GM21447 (cell line): ENCODE data around the gene CXCR3.
A peak's percentile ranks its signal among the peaks of the same experiment; 100 is the strongest.

Source experiments
- ATAC-seq: cut with Tn5 transposase; IDR thresholded peaks from one replicate; pipeline ENCODE4 v1.9.1; 2021; ENCODE audit not compliant: unreplicated experiment

The CXCR3 gene

DNA sequence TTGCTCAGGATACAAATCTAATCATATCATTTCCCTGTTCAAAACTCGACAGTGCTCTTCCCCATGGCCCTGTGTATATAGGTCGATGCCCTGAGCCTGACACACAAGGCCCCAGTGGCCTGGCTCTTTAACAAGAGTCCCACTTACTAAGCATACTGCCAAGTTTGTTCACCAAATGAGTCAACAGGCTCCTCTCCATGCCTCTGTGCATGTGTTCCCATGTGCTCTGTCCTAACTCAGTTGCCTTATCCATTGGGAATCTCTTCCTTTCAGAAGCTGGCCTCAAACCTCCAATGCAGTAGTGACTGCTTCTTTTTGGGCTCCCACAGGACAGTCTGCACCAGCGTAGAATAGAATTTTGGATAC lies 18.9 kb upstream of the CXCR3 start:
- peak; percentile 33 for ATAC-seq

DNA sequence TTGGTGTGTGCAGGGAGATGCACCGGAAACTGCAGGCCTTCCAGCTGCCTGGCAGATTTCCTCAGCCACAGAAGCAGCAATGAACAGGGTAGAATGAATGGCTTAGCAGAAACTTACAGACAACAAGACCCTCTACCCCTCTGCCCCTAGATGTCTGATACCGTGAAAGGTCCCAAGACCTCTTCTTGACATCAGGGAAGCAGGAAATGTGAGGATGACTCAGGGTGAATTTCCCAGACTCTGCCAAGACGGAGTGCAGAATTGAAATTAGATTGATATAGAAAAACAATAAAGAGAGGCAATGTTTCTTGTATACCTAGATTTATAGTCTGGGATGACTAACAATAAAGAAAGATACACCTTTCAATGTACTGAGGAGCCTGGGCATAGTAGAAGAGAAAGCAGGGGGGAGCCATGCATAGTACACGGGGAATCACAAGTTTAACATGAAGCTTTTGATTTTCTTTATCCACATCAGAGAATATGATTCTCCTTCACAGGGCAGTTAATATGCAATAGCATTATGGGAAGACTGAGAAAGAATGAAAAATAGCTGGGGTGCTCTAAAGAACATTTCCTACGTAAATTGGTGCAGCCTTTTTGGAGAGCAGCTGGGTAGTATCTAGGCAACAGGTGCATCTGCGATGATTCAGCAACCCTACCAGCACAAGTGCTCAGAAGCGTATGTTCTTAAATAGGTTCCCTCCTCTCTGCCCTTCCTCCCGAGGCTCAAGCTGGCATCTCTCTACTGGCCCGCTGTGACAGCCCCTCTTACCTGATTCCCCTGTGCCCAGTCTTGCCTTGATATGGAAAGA lies 18.3 kb upstream of the CXCR3 start:
- peak; percentile 47 for ATAC-seq

DNA sequence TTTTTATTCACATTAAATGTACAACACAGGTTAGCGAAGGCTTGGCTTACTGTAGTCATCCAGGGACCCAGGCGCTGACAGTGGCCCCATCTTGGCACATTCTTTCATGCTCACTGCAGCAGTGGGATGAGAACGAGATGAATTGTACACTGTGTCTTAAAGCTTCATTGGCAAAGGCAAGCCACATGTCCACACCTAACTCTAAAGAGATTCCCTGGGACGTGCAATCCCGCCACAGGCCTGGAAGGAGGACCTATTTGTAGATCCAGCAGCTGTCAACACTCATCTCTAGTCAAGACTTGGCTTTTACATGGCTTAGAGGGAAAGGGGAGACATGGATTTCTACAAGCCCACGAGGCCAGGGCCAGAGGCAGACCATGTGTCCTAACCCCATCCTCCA lies 16.1 kb upstream of the CXCR3 start:
- ATAC-seq, result no peak

DNA sequence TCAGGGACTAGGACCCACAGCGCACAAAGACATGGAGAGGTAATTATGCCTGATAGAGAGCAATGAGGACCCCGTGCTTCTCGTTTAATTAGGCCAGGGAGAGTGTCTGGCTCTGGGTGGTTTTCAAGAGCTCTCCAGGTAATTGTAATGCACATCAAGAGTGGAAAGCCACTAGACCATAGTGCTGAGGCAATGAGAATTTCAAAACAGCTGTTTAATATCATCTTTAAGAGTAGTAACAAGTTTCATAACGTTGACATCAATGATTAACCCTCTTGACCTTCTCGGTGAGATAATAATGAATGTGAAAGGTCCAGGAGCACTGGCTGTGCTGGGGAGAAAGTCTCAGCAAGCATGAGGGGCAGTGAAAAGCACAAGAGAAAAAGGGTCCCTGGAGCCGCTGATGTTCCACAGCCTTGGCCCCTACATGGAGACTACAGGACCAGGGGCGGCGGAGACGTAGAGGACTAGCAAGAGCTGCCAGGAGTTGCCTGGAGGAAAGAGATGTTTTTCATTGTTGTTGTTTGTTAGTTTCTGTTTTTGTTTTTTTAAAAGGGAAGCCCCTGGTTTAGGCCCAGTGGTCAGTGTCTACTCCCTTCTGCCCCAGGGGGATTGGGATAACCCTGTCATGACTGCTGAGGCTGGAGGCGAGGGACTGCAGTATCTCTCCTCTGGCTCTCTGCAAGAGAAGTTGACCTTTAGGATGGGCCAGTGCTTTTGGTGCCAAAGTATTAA lies 14.8 kb upstream of the CXCR3 start:
- no peak for ATAC-seq

DNA sequence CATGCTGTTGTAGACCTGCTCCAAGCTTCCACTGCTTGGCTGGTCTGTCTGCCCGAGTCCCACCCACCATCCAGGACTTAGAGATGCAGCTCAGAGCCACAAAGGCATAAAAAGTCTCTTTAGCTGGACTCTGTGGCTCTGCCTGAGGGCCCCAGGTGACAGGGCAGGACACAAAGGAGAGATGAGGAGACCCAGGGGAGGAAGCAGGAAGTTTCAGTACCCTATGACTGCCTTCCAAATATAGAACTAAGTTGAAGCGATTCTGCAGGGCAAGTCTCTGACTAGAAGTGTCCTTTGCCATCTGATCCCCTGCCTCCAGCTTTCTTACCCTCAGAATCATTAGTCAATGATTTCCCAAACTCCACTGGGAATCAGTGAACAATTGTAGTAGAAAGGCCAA lies 11.2 kb upstream of the CXCR3 start:
- peak; percentile 75 for ATAC-seq

DNA sequence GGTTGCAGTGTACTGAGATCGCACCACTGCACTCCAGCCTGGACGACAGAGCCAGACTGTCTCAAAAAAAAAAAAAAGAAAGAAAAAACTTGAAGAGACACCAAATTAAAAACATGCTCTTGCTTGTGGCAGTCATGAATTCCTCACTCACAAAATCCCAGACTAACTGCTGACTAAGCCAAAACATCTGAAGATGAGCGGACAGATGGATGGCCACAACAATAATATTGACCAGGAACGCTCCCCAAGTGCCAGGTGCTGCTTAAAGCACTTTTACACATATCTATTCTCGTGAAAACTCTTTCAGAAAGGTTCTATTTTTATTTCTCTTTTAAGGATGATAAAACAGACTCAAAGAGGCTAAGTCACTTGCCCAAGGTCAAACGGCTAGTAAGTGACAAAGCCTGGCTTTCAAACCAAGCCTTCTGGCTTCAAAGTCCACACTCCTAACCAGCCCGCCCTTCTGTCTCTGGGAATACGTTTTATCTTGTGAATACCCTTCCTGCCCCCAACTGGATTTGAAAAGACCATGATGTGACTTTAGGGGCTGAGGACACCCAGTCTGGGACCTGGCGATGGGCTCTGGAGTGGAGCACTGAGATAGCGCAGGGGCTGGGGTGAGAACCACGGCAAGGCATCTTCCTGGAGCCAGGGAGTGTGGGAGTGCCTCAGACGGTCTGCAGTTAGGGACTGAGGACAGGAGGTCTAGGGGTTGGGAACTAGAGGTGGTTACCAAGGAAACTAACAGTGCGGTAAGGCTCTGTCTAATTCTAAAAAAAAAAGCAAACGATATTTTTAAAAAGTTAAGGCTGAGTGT lies 9.5 kb upstream of the CXCR3 start:
- no peak for ATAC-seq

DNA sequence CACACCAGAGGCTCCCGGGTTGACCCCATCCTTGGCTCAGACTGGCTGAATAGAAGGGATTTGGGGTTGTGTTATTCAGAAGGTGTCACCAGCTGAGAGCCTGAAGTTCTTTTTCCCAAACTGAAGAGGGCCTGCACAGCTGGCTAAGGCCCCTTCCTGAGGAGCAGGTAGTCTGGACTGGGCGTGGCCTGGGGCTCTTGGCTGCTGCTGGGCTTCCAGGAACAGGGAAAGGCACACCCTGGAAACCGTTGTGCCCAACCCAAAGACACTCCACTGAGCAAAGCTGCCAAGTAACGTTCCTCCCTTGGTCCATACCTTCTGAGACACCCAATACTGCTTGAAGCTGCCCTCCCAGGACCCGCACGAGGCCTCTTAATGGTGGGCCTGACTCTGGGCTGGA lies 8.3 kb upstream of the CXCR3 start:
- ATAC-seq, result no peak

DNA sequence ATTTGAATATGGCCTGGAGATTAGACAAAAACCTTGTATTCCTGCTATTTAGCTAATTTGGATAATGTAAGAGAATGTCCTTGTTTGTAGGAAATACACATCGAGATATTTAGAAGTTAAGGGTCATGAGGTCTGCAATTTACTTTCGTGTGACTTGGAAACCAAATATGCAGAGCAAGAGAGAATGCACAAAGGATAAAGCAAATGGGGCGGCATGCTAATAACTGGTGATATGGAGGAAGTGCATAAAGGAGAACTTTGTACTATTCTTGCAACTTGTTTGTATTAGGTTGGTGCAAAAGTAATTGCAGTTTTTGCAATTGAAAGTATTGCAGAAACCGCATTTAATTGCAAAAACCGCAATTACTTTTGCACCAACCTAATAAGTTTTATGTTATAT lies 7.2 kb upstream of the CXCR3 start:
- ATAC-seq, result no peak

DNA sequence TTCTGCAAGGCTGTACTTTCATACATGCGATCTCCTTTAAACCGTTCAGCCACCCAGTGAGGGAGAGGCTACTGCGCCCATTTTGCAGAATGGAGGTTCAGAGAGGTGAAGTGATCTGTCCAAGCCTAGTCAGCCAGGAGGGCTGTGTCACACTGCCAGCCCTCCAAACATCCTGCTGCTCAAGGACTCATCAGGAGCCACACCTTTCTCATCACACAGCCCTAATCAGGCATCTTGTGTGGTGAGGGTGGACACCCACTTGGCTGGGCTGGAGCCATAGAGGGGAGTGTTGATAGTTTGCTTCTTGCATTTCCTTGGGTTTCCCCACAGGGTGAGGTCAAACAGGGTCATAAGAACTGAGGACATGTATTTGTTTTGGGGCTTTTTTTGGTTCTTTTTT lies 5.4 kb upstream of the CXCR3 start:
- no peak for ATAC-seq

DNA sequence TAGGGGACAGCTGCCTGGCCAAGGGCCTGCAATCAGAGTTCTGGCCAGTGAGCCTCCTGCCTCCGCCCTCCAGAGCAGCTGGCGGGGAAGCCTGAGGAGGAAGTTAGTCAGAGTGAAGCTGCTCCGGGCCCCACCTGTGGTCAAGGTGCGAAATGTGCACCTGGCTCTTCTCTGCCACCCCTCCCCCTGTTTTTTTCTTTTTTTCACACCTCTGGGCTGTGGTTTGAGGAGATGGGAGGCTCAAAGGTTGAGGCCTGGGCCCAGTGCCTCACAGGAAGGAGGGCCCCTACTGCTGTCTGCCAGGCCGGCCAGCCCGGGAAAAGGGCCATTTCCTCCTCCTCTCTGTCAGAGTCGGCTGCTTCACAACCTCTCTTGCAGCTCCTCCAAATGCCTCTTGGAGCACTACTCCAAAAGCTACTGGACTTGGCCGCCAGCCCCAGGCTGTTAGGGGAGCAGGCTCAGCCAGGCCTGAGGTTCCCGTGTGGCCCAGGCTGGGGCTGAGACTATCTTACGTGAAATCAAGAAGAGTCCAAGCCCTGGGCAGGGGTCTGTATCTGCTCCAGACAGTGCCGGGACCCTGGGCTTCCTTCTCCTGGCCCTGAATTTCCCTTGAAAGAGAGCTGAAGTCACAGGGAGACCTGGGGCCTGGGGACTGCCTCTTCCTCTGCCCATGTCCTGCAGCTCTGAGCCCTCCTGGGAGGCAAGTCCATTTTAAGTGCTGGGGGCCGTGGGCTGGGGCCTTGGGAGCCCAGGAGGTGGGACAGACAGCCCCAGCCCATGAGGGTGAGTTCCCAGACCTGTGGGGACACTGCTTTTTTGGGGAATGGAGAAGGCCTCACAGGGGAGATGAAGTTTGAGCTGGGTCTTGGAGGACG lies 4.5 kb upstream of the CXCR3 start:
- peak; percentile 54 for ATAC-seq

DNA sequence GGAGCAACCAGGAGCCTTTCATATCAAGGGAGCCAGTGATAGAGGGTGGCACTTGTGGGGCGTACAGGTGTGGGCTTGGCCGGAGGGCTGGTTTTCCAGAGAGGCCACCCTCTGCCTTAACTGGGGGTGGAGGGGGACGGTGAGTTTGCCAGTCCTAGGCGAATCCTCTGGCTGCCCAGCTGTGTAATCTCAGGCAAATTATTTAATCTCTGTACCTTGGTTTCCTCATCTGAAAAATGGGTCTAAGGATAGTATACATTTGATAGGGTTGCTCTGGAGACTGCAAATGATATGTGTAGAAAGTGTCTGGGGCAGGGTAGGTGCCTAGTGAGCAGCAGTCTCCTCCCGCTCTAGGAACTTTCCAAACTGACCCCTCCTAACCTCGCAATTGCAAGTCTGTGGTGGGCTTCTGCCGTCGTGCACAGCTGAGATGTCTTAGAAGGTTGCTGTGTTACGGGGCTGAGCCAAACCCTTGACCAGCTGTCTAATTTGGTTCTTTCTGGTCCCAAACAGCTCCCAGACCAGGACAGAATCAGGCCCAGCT lies 3.8 kb upstream of the CXCR3 start:
- no peak for ATAC-seq

DNA sequence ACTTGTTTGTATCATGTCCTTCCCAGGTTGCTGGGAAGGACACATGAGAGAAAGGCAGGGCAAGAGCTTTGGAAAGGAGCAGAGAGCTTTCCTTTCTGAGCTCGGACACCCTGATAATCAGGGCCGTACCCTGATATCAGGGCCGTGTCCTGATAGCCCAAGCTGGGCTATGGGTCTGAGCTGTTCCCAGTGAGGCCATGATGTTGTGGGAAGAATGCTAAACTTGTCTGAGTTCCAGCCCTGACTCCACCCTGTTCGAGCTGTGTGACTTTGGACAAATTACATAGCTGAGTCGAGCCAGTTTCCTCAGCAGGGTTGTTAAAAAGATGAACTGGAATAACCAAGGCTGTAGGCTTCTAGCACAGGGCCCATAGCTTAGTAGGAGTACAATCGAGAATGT lies 3.3 kb upstream of the CXCR3 start:
- ATAC-seq, result no peak

DNA sequence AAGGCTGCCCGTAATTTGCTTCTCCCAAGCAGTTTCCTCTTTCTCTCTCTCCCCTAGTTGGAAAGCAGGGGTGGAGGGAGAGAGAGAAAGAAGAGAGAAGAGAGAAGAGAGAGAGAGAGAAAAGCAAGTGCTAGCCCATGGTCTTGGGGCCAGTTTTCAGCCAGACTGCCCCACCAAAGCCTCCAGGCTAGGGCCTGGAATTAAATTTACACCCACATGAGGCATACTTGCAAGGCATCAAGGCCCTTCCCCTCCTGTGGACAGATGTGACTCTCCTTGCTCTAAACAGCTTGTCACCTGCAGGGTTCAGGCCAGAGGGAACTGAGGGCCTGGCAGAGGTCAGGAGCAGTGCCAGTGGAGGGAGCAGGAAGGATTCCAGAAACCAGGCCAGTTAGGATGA lies 1.7 kb upstream of the CXCR3 start:
- ATAC-seq, result no peak

DNA sequence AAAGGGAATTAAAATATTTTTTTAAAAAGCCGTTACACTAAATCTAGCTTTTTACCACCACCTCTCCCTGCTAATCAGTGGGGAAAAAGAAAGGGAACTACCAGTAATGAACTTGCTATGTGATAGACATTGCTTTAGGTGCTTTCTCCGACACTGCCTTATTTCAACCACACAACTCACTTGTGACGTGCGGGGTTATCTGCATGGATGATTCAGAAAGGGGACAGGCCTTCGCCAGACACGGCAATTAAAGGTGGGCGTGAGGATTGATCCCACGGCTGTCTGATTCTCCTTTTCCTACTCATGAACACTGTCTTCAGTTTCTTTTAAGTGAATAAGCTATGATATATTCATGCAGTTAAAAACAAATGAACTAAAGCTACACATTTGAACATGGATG lies 882 bp upstream of the CXCR3 start:
- ATAC-seq, result no peak

DNA sequence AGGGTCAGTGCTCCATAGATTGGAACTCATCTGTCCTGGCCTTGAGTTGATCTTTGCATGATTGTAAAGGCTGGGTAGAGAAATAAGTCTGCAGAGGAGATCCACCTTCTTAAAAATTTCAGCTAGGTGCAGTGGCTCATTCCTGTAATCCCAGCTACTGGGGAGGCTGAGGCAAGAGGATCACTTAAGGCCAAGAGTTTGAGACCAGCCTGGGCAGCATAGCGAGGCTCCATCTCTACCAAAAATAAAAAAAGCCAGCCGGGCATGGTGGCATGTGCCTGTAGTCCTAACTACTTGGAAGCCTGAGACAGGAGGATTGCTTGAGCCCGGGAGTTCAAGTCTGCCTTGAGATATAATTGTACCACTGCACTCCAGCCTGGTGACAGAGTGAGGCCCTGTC lies 476 bp upstream of the CXCR3 start:
- no peak for ATAC-seq

DNA sequence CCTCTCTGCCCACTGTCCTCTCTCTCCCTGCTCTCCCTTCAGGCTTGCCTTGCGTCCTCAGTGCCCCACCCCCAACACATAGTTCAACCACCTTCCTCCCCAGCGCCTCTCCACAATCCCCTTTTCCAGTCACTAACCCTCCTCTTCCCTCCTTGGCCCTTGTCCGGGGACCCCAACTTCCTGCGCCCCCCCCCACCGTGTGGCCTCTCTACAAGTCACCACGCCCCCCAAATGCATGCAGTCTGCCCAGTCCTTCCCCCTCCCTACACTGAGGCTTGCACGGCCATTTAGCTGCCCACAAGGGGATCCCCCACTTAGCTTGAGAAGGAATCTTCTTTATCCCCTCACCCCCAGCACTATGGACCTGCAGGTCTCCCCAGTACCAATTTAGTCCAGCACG lies 569 bp downstream of the CXCR3 start:
- ATAC-seq, result no peak

DNA sequence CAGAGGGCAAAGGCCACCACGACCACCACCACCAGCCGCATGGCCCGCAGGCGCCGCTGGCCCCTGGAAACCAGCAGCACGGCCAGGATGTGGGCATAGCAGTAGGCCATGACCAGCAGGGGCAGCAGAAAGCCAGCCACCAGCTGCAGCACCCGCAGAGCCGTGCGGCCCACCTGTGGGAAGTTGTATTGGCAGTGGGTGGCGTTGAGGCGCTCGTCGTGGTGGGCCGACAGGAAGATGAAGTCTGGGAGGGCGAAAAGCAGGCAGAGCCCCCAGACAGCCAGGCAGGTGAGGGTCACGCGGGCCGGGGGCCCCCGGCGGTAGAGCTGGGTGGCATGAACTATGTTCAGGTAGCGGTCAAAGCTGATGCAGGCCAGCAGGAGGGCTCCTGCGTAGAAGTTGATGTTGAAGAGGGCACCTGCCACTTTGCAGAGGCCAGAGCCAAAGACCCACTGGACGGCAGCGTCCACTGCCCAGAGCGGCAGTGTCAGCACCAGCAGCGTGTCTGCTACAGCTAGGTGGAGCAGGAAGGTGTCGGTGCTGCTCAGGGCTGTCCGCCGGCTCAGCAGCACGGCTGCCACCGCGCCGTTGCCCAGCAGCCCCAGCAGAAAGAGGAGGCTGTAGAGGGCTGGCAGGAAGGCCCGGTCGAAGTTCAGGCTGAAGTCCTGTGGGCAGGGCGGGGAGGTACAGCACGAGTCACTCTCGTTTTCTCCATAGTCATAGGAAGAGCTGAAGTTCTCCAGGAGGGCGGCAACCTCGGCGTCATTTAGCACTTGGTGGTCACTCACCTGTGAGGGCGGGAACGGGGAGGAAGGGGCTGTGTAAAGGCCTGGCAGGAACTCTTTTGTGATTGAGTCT lies 1.4 kb downstream of the CXCR3 start:
- ATAC-seq, result no peak

DNA sequence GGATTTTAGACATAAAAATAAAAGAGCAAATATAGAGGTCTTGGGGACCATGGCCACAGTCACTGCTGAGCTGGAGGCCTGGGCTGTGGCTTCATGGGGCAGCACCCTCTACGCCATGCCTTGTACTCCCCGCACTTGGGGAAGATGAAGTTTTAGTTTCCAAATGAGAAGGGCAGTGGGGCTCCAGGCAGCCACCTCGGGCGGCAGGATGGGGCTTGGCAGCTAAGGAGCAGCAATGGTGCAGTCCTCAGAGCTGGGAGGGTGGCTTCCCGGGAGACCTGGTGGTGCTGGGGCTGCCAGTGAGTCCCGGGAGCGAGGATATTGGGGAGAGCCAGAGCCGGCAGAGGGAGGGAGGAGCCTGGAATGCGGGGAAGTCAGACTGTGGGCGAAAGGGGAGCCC lies 2.4 kb downstream of the CXCR3 start:
- ATAC-seq, result no peak

DNA sequence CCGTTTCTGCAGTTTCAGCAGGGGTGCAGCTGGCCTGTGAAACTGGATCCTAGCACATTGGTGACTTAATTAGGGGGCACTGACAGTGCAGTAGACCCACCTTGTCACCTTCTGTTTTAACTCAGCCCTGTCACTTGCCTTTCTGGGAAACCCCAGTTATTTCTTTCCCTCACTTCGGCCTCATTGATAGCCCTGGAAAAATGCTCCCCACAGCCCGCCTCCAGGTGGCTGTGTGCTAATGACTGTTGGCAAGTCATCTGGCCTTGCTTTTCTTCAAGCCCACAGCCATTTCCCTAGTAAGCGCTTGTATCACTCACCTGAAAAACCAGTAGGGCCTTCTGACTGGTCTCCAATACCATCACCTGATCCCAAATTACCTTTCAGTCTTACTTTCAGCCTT lies 3.3 kb downstream of the CXCR3 start:
- ATAC-seq, result no peak

DNA sequence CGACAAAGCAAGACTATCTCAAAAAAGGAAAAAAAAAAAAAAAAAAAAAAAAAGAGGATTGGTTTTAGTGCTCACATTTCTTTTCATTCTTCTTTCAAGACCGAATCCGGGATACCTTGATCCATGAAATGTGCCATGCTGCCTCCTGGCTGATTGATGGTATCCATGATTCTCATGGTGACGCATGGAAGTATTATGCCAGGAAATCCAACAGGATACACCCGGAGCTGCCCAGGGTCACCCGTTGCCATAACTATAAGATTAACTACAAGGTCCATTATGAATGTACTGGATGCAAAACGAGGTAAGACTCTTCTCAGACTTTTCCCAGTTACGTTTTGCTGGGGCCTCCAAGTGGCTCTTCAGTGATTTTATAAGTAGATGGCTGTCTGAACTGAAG lies 6.1 kb downstream of the CXCR3 start:
- ATAC-seq, result no peak
